Activated gamma-delta T cell (primary cell): ENCODE measurements around the gene HORMAD2.
A peak's percentile ranks its signal among the peaks of the same experiment; 100 is the strongest.
"Not testable (repeated sequence)": the region's sequence is repeated elsewhere in the genome, so short reads cannot be mapped to it uniquely, and the experiment has no call there.

Source experiments
- DNase-seq: peaks from one replicate; lab custom pipeline; 2025; lab: John Stamatoyannopoulos, UW

HORMAD2 gene

DNA sequence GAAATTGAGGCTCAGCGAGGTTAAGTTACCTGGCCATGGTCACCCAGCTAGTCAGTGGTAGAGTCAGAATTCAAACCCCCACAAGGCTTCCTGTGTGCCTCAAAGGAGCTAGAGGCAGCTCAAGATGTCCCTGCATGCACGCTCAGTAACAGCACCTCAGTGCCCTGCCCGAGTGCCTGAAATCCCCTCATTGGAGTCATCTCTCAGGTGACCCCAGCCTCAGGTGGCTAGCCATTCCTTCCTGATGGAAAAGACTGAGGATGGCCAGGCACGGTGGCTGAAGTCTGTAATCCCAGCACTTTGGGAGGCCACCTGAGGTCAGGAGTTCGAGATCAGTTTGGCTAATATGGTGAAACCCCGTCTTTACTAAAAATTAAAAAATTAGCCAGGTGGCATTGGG lies 129.4 kb downstream of the HORMAD2 start:
- no peak for DNase-seq

DNA sequence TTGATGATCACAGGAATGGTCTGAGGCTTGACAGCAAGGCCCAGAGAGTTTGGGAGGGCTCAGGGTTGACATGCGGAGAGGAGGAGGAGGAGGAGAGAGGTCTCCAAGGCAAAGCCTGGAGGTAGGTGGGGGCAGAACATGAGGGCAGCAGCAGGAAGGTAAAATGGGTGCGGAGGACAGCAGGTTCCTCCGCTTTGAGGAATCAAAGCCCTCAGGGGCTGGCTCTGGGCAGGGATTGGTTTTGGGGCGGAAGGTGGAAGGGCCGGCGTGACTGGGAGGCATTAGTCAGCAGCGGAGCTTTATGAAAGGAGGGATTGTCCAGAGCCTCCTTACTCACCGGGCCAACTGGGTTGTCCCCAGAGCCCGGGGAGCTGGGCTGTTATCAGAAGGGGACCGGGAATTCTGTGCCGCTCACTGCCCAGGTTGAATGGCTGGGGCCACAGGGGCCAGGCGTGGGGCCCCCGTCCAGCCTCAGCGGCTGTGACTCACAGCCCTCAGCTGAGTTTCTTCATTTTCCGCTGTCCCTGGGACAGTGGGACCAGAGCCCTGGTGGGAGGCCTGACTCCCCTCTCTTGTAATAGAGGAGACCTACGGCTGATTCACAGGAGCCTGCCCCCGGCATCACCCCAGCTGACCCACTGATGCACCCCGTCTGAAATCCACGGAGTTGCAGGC lies 130.1 kb downstream of the HORMAD2 start:
- no peak for DNase-seq

DNA sequence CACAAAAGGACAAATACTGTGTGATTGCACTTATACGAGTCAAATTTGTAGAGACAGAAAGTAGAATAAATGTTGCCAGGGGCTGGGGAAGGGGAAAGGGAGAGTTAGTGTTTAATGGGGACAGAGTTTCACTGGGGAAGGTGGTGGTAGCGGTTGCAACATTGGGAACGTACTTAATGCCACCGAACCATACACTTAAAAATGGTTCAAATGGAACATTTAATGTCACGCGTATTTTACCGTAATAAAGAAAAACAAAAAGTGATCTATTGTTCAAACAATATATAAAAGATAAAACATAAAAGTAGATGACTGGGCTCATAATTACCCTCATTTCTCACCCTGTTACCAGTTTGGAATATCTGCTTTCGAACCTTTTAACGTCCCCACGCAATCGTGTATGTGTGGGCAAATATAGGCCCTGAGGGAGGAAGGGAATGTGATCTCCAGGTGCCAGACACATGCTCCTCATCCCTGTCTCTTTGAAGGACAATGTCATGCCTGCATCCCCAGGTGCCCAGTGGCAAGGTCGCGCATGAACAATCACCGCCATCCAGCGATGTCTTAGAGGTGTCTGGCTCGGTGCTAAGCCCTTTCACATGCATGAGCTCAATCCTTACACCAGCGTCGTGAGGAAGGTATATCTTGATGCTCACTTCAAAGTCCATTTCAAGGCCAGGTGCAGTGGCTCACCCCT lies 131.0 kb downstream of the HORMAD2 start:
- DNase-seq: no peak

DNA sequence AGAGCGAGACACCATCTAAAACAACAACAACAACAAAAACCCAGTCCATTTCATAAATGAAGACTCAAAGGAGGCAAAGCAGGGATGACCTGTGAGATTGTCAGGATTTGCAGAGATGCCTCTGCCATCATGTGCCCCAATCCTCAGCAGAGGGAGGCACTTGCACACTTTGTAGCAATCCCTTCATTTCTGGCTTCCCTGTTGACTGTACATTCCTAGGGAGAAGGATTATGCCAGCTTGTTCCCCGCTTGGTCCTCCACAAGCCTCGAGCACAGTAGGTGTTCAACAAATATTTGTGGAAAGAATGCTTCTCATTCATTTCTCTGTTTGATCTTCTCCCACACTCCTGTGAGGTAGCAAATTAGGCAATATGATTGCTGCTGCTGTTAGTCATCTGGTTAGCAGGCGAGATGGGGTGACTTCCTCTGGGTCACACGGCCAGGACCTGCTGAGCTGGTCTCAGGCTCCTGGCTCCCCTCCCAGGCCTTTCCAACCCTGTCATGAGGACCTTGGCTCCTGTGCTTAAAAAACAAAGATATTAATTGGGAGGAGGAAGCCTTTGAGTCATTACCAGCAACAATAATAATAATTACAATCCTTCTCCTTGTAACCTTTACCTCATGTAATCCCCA lies 132.2 kb downstream of the HORMAD2 start:
- no peak for DNase-seq

DNA sequence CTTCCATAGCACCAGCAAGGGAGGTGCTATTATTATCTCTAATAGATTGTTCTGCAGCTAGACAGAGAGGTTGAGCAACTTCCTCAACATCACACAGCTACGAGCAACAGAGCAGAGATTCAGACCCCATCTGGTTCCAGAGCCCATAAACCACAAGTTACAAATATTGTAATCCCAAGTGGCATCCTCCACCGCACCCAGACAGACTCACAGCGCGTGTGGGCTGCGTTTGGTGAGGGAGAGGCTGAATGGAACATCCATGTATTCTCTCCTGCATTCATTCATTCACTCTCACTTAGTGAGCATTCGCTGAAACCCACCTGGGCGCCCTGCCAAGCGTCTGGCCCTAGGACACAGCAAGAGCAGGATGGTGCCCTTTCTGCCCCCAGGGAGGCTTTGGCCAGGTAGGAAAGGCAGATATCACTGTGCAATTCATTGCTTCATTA lies 132.8 kb downstream of the HORMAD2 start:
- DNase-seq: no peak

DNA sequence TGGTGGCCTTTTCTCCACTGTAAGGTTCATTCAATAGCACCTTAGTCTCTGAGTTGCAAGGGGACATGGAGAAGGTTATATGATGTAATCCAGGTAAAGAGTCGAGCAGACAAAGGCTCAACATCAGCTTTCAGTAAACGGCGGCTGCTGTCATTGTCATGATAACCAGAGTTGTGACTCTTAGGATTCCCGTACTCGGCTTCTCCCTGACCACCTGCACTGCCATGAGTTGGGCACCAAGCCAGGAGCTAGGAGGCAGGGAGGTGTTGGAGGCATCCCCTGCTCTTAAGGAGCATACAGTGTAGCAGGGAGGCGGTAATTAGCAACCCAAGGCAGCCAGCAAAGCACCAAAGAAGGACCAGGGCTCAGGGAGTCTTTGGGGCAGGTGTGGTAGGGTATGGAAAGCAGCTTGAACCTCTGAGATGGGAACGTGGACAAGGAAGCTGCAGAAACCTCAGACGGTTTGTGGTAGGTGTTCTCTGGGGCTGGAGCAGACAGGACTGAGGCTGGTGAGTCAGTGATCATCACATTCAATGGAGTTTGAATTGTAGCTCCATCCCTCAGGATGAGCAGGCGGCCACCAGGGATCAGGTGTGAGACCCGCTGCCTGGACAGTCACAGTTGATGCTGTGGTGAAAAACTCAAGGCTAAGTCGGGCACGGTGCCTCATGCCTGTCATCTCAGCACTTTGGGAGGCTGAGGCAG lies 134.6 kb downstream of the HORMAD2 start:
- DNase-seq: no peak

DNA sequence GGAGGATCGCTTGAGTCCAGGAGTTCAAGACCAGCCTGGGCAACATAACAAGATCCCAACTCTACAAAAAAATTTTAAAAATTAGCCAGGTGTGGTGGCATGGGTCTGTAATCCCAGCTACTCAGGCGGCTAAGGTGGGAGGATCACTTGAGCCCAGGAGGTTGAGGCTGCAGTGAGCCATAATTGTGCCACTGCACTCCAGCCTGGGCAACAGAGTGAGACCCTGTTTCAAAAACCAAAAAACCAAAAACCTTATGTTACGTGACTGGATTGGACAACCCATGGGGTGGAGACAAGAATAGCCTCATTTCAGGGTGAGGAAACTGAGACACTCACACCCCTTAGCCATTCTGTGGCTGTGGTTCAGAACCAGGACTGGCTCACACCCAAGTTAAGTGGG lies 136.0 kb downstream of the HORMAD2 start:
- DNase-seq: not testable (repeated sequence)

DNA sequence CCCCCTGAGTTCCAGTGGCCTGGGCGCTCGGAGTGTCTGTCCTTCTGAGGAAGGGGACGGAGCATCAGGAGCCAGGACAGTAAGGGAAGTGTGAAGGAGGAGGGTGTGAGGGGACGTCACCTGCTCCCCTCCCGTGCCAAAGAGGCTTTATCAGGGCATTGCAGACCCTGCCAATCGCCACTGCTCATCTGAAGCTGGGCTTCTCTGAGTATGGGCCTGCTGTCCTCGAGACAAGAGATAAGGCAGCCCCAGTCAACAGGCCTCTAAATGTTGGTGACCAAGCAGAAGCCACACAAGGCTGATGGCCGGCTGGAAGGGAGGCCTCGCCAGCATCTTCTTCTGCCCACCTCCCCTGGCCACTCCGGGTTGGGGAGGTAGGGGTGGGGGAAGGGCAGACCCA lies 136.4 kb downstream of the HORMAD2 start:
- DNase-seq: no peak

DNA sequence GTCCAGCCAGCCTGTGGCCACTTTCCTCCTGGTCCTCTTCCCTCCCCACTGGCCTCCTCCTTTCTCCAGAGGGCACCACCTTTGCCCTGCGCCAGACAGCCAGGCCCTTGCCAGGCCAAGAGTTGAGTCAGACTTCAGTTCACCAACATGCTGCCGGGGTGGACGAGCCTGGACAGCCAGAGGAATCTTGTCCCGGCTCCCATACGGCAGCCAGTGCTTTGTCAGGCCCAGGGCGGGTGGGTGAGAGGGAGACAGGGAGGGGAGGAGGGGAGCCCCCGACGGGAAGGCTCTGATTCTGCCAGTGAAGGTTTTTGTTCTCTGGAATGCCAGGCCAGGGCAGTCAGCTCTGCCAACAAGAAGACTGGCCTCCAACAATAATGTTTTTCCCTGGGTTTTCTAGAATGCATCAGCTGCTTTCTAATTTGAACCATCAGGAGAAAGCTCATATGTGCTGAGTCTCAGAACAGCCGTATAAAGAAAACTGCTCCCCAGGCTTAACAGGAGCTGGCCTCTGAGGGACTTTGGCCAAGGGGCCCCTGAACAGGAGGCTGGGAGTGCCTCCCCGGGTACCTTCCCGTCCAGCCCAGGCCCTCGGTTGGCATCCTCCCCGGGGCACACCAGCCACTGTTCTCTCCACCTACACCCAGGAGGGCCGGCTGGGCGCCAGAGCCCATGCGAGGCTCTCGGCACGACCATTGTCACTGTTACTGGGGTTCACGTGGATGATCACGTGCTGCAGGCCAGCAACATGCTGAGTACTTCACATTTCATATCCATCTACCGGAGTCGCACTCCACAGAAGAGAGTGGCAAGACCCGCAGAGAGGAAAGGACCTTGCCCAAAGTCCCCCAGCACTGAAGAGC lies 137.7 kb downstream of the HORMAD2 start:
- DNase-seq: no peak

DNA sequence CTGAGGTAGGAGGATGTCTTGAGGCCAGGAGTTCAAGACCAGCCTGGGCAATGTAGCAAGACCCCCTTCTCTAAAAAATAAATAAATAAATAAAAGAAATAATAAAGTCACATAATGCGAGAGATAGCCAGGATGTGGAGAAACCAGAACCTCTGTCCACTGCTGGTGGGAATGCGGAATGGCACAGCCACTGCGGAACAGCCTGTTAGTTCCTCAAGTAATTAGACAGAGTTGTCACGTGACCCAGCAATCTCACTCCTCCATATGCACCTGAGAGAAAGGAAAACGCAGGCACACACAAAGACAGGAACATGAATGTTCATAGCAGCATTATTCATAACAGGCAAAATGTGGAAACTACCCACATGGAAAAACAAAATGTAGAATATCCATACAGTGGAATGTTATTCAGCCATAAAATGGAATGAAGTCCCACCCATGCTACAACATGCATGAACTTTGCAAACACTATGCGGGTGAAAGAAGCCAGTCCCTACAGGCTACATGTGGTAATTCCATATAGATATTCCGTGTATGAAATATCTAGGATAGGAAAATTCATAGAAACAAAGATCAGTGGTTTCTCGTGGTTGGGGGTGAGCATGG lies 138.9 kb downstream of the HORMAD2 start:
- no peak for DNase-seq

DNA sequence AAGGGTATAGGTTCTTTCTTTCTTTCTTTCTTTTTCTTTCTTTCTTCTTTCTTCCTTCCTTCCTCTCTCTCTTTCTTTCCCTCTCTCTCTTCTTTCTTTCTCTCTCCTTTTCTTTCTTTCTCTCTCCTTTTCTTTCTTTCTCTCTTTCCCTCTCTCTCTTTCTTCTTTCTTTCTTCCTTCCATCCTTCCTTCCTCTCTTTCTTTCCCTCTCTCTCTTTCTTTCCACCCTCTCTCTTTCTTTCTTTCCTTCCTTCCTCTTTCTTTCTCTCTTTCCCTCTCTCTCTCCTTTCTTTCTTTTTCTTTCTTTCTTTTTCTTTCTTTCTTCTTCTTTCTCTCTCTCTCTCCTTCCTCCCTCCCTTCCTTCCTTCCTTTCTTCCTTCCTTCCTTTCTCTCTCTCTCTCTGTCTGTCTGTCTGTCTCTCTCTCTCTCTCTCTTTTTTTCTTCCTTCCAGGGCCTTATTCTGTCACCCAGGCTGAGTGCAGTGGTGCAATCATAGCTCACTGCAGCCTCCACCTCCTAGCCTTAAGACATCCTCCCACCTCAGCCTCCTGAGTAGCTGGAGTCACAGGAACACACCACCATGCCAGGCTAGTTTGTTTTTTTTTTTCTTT lies 139.5 kb downstream of the HORMAD2 start:
- no peak for DNase-seq

DNA sequence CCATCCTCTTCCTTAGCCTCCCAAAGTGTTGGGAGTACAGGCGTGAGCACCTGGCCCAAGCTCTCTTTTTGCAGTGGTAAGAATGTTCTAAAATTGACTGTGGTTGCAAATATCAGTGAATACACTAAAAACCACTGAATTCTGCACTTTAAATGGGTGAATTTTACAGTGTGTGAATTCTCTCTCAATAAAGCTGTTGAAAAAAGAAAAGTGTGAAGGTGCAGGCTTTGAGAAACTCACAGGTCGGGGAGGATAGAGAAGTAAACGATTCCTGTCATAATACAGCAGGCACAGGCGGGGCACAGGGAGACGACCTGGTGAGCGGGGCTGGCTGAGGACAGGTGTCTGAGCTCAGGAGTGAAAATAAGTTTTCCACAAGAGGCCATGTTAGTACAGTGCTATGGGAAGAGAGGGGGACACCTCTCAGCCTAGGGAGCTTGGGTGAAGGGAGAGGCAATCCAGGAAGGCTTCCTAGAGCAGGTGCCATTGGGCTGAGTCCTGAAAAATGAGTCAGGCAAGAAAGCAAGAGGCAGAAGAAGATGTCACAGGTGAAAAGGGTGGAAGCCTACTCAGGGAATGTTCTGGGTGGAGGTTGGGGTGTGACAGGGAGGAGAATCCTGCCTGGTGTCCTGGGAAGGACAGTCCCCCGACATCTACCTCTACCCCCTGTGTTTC lies 140.2 kb downstream of the HORMAD2 start:
- no peak for DNase-seq

DNA sequence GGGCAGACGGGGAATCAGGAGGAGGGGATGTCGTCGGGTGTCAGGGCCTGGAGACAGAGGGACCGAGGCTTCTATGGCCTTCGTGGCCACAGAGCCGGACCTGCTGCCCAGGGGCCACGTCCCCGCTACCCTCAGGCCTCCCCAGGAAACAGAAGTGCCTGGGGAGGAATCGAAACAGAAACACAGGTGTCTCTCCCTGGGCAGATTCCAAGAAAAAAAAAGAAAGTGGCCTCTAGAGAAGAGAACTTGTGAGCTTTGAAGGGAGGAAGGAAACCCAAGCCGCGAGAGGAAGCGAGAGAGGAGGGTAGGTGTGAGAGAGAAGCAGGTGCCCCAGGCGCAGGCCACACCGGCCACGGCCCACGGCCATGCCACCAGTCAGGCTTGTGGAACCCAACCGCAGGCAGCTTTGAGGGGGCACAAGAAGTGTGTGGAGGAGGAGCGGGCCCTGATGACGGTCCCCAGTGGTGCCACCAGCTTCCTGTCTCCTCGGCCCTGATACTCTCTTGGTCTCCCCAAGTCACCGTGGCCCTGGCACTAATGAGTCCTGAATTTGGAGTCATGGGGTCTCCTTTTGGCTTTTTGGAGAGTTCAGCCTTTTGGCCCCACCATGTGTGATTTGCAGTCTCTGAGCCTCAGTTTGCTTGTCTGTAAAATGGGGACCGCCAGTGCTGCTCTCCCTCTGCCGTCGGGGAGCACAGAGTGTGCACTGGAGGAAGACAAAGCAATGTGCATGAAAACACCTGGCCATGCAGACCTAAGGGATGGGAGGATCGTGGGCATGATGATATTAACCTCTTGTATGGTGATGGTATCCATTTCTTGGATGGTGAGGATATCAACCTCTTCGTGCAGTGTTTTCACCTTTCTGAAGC lies 141.1 kb downstream of the HORMAD2 start:
- DNase-seq: peak; percentile 35

DNA sequence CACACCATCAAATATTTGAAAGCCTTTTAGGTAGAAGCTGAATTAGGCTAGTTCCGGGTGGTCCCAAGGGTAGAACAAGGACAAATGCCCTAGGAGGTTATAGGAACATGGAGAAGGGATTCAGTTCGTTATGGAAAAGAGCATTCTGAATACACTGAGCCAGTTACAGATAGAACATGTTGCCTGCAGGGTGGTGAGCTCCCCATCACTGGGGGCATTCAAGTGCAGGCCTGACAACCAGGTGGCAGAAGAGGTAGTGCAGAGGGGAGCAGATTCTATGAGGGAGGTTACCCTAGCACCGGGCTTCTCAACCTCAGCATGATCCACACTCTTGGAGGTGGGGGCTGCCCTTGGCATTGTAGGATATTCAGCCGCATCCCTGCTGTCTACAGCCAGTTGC lies 142.1 kb downstream of the HORMAD2 start:
- no peak for DNase-seq

DNA sequence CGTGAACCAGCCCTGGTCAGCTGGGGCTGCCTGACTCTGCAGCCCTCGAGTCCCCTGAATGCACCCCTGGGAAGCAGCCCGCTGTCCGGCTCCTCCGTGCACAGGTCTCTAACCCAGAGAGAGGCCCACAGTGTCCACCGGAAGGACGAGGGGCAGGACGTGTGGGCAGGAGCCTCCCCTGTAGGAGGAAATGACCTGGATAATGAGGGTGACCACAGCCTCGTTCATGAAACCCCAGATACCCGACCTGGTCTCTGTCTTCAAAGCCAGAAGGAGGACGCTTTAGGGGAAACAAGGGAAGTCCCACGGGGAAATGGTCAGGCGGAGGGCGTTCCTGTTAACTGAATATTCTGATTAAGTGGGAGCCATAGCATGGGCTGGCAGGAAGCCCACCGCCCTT lies 143.0 kb downstream of the HORMAD2 start:
- DNase-seq: no peak

DNA sequence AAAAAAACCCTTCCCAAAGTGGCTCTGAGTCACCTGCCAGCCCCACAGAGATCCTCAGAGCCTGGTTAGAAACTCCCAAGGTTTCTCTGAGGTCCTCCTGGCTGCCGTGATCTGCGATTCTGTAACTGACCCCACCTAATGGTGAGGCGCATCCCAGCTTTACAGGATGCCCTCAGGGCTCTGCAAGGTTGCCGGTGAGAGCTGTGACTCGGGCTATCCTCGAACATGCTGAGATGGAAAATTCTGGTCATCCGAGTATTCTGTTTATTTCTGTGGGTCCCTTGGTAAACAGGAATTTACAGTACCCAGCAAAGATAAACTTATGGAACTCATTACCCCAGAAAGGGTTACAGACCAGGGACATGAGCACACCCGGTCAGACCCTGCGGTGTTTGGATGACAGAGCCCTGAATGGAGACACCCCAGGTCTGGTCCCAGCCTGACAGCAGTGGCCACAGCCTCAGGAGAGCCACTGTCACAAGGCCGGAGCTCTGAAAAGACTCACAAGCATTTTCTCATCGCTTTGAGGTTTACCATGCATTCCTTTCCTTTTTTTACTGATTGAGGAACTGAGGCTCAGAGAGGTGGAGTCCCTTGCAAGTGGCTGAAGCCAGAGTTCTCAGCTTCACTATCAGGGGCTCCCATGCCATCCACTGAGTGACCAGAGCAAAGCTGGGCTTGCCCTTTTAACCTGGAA lies 144.0 kb downstream of the HORMAD2 start:
- no peak for DNase-seq

DNA sequence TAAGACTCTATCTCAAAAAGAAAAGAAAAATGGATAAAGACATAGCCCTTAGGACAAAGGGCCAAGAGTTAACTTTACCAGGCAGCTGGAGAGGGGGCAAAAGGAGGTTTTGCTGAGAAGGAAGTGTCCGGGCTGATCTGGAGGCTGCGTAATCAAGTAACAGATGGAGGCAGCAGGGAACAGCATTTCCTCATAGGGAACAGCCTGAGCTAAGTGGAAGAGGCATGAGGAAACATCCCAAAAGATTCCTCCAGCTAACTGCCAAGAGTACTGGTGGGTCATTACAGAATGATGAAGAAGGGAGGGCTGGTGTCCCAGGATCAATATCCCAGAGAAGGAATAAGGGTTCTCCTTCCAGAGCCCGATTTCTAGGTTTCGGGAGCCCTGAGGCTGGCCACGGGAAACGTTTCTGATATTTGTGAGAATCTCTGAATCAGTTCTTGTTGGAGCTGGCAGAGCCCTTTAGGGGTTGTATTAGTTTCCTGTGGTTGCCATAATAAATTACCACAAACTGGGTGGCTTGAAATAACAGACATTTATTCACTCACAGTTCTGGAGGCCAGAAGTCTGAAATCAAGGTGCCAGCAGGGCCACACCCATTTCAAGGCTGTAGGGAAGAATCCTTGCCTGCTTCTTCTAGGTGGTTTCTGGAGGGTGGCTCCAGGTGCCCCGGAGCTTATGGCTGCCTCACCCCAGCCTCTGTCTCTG lies 145.1 kb downstream of the HORMAD2 start:
- no peak for DNase-seq
